ENCODE results near the gene BAIAP3. TPM values are rescaled to one million over a fixed set of nuclear protein-coding genes. Genes with fewer than 3 reads are reported as not detected.
A peak's percentile ranks its signal among the peaks of the same experiment; 100 is the strongest.

BAIAP3 gene
- total and polyA plus RNA-seq, 10 of the 15 experiments (the other 5 are each of a cell fraction or from before 2014, with no cell fraction given) = 0.03 to 0.56 (median 0.17) TPM; not detected in 3

DNA sequence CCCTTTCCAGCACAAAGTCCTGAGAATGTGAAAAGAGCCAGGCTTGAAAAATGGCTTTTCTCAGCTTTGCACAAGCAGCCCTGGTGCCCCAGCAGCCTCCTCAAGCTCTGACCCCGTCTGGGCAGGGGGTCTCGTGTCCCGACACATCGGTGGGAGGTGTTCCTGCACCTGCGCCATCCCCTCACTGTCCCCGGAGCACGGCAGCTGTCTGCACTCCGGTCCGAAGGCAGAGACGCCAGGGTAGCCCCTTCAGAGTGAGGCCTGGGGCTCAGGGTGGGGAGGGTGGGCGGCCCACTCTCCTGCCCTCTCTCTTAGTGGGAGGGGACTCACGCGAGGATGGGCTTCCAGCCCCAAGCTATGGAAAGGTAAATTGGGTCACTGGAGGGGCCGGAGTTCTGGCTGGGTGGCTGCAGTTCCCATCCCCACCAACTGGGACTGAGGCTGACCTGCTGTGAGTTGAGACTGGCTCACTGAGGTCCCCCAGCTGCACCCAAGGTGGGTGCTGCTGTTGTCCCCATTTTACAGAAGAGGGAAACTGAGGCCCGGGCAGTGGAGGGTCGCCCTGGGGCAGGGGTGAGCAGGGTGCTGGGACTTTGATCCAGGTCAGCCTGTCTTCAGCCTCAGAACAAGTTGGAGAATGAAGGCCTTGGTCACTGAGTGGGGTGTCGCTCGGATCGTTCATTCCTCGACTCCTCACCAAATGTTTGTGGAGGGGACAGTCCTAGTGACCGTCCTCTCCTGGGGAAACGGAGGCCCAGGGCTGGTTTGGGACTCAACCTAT lies 2.3 kb upstream of the BAIAP3 start:
- in situ Hi-C loops (cut with MboI) = no loop called here
- WGBS (ENCODE audit: insufficient coverage, insufficient replicate concordance, low lambda C conversion rate, missing lambda C conversion rate) = 39% methylated on average over 21 of the region's 22 CpGs
- BruUV-seq (replicated peaks) = no TSS peak
- RAD21 ChIA-PET (ENCODE audit: unreplicated experiment) = no interaction called here
- no peak overlapping the region for H3K27ac ChIP-seq (ENCODE audit: control insufficient read depth, insufficient read depth)
- H3K36me3 ChIP-seq (ENCODE audit: control insufficient read depth in 2 of 2, insufficient read depth in 2 of 2, low read length in 1 of 2) = no peaks in the 10 kb centered on the region
- POLR2A ChIA-PET = interaction anchor here (0.5 to 1.0 kb wide), 2 partner anchors 11 to 38 kb away, joined by 3 to 6 read pairs; no protein-coding TSS in a partner anchor
- peak; percentile 17 for ATAC-seq
- H3K79me2 ChIP-seq (ENCODE audit: control insufficient read depth, insufficient read depth, low read length) = no peaks in the 10 kb centered on the region
- intact Hi-C loops (cut with micrococcal nuclease; ENCODE audit: unreplicated experiment) = no loop called here
- TF ChIP-seq SRF (IDR thresholded peaks at IDR 0.05; ENCODE audit: low read depth in 2 of 2, low read length in 2 of 2) (no peak), NFXL1 (IDR thresholded peaks at IDR 0.05; ENCODE audit: borderline replicate concordance) (0 out of 2 replicates have a peak, but pooled peaks have one; percentile 5)
- H4K20me1 ChIP-seq (ENCODE audit: control insufficient read depth, insufficient read depth) = no peaks in the 10 kb centered on the region
- no peak overlapping the region for H2AFZ ChIP-seq (ENCODE audit: control insufficient read depth, low read depth, low read length)
- peak overlapping the region; percentile 40 for H3K4me2 ChIP-seq (ENCODE audit: control insufficient read depth, insufficient read depth)
- H3K4me3 ChIP-seq = 0 out of 2 replicates have a peak overlapping the region, but pooled peaks have one; percentile 22
- SMC1A ChIA-PET (ENCODE audit: uncharacterized antibody, unreplicated experiment) = no interaction called here
- no peak for DNase-seq (ENCODE audit: low read depth, low spot score)
- H3K9ac ChIP-seq (ENCODE audit: control insufficient read depth, insufficient read depth, low read length) = no peak overlapping the region
- H3K9me3 ChIP-seq (replicated peaks; ENCODE audit: control insufficient read depth, insufficient read depth, low read length) = peaks cover 2% of the 10 kb centered on the region; the same call in 2 of the 3 replicates
- H3K4me1 ChIP-seq (ENCODE audit: control insufficient read depth, insufficient read depth, low read length) = peaks cover 9% of the 10 kb centered on the region; the same call in 1 of the 2 replicates
- FAIRE-seq = no peak
- peaks cover 5 to 14% of the 10 kb centered on the region in 2 experiments; a peak in 3 of 4 replicates for H3K27me3 ChIP-seq (replicated peaks in 1 of 2; ENCODE audit: control insufficient read depth in 2 of 2, insufficient read depth in 2 of 2, low read length in 1 of 2)
- CTCF ChIA-PET = interaction anchor here (0.6 kb wide), 1 partner anchor 150 kb away, joined by 3 read pairs; no protein-coding TSS in a partner anchor

DNA sequence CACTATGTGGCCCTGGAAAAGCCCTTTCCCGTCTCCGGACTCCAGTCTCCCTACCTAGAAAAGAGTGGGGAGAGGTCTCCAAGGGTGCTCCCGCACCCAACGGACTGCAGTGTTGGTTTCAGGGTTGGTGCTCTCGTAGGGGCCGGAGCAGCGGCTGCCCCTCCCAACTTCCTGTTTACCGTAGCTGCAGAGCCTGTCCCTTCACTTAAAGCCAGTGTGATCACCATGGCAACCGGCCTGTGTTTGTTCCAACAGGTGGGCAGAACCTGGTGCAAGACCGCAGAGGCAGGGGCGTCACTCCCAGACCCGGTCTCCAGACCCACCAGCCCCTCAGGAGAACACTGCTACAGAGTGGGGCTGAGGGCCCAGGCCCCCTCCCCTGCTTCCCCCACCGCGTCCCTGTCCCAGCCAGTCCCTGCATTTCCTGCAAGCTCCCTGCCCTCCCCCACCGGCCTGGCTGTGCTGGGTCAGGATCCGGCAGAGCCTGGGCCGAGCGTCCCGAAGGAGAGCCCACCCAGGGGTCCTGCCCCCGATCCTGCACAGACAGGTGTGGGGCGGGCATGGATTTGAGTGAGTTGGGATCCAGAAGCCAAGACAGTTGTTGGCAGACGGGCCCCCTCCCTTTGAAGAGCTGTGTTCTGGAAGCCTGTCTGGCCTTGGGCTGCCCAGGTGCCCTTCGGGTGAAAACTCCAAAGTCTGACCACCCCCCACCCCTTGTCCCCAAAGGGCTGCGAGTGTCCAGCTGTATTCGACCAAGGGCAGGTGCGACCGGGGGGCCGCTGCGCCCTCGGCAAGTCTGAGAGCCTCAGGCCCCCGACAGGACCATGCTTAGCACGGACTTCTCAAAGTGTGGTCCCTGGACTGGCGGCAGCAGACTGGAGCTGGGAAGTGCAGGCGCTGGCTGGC lies 1.5 kb upstream of the BAIAP3 start:
- ChIA-PET SMC1A (ENCODE audit: uncharacterized antibody, unreplicated experiment) (interaction anchor here (0.6 kb wide), 1 partner anchor 269 kb away, joined by 3 read pairs; no protein-coding TSS in a partner anchor), CTCF (no interaction called here), RAD21 (ENCODE audit: unreplicated experiment) (no interaction called here), POLR2A (interaction anchor here (0.5 kb wide), 1 partner anchor 37 kb away, joined by 6 read pairs; no protein-coding TSS in a partner anchor)
- Histone ChIP-seq H3K79me2 (ENCODE audit: control insufficient read depth, insufficient read depth, low read length) (no peaks in the 10 kb centered on the region), H3K4me1 (ENCODE audit: control insufficient read depth, insufficient read depth, low read length) (peaks cover 9% of the 10 kb centered on the region; the same call in 1 of the 2 replicates), H3K9ac (ENCODE audit: control insufficient read depth, insufficient read depth, low read length) (no peak overlapping the region), H3K4me3 (0 out of 2 replicates have a peak overlapping the region, but pooled peaks have one; percentile 22), H3K36me3 (ENCODE audit: control insufficient read depth in 2 of 2, insufficient read depth in 2 of 2, low read length in 1 of 2) (no peaks in the 10 kb centered on the region), H3K27ac (ENCODE audit: control insufficient read depth, insufficient read depth) (no peak overlapping the region), H3K9me3 (replicated peaks; ENCODE audit: control insufficient read depth, insufficient read depth, low read length) (peaks cover 2% of the 10 kb centered on the region; the same call in 2 of the 3 replicates), H3K27me3 (replicated peaks in 1 of 2; ENCODE audit: control insufficient read depth in 2 of 2, insufficient read depth in 2 of 2, low read length in 1 of 2) (peaks cover 5 to 14% of the 10 kb centered on the region in 2 experiments; a peak in 3 of 4 replicates), H4K20me1 (ENCODE audit: control insufficient read depth, insufficient read depth) (no peaks in the 10 kb centered on the region), H3K4me2 (ENCODE audit: control insufficient read depth, insufficient read depth) (peak overlapping the region; percentile 40), H2AFZ (ENCODE audit: control insufficient read depth, low read depth, low read length) (no peak overlapping the region)
- in situ Hi-C loops (cut with MboI) (no loop called here), intact Hi-C loops (cut with micrococcal nuclease; ENCODE audit: unreplicated experiment) (no loop called here)
- DNase-seq (ENCODE audit: low read depth, low spot score) (peak; percentile 39), ATAC-seq (peak; percentile 87), FAIRE-seq (no peak)
- WGBS (ENCODE audit: insufficient coverage, insufficient replicate concordance, low lambda C conversion rate, missing lambda C conversion rate) = 3% methylated on average over 33 of the region's 34 CpGs
- BruUV-seq (replicated peaks) = no TSS peak
- TF ChIP-seq TAF1 (IDR thresholded peaks at IDR 0.05; ENCODE audit: borderline replicate concordance, low read depth, low read length) (no peak), BHLHE40 (IDR thresholded peaks at IDR 0.05; ENCODE audit: borderline replicate concordance in 1 of 2, low read depth in 2 of 2, low read length in 1 of 2) (peak in 1 of 2 experiments; percentile 20; a peak in 1 of 4 replicates), WRNIP1 (IDR thresholded peaks at IDR 0.05; ENCODE audit: borderline replicate concordance, low read depth, low read length) (no peak), MTA2 (IDR thresholded peaks at IDR 0.05; ENCODE audit: low read depth) (peak; percentile 42; the same call in 1 of the 2 replicates)
- TF ChIP-seq, protein P1, sequence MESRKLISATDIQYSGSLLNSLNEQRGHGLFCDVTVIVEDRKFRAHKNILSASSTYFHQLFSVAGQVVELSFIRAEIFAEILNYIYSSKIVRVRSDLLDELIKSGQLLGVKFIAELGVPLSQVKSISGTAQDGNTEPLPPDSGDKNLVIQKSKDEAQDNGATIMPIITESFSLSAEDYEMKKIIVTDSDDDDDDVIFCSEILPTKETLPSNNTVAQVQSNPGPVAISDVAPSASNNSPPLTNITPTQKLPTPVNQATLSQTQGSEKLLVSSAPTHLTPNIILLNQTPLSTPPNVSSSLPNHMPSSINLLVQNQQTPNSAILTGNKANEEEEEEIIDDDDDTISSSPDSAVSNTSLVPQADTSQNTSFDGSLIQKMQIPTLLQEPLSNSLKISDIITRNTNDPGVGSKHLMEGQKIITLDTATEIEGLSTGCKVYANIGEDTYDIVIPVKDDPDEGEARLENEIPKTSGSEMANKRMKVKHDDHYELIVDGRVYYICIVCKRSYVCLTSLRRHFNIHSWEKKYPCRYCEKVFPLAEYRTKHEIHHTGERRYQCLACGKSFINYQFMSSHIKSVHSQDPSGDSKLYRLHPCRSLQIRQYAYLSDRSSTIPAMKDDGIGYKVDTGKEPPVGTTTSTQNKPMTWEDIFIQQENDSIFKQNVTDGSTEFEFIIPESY (IDR thresholded peaks at IDR 0.05) = no peak
